ENCODE results near the gene CALN1.

DNA sequence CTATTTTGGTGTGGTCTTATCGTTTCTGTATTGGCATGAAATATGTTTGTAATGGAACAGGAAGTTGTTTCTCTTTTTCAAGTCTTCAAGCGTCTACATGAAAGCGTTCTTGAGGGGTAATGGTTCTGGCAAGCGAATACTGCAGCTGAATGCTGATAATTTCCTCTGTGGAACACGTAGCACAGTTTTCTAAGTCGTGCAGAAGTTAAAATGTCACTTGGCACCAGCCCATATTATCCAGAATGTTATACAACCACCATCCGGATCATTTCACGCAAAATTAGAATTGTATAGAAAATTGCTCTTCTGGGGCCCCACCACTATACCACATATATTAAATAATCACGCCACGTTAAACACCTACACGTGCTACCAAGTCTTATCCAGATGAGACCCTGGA is 354.3 kb downstream of the CALN1 start:
- TF ChIP-seq CTCF (IDR thresholded peaks at IDR 0.05) (no peak), POLR2A (IDR thresholded peaks at IDR 0.05) (no peak)
